Ishikawa (cell line): Measurements from ENCODE around the gene CFAP46.
A peak's percentile ranks its signal among the peaks of the same experiment; 100 is the strongest.

ENCODE experiments used
- CEBPB ChIP-seq: IDR thresholded peaks from 2 replicates; pipeline ENCODE4 v1.6.1; 2012
- CREB1 ChIP-seq: IDR thresholded peaks from 2 replicates; pipeline ENCODE4 v1.6.1; 2012; ENCODE audit warnings: low read depth
- EGR1 ChIP-seq: IDR thresholded peaks from 2 replicates; pipeline ENCODE4 v1.6.1; 2012
- EP300 ChIP-seq: IDR thresholded peaks from 2 replicates; pipeline ENCODE4 v1.6.1; 2012; ENCODE audit warnings: borderline replicate concordance
- FOXM1 ChIP-seq: IDR thresholded peaks from 2 replicates; pipeline ENCODE4 v1.6.1; 2012; ENCODE audit warnings: low read depth, borderline replicate concordance
- MAX ChIP-seq: IDR thresholded peaks from 2 replicates; pipeline ENCODE4 v1.6.1; 2012
- NFIC ChIP-seq: IDR thresholded peaks from 2 replicates; pipeline ENCODE4 v1.6.1; 2012
- RAD21 ChIP-seq: IDR thresholded peaks from 2 replicates; pipeline ENCODE4 v1.6.1; 2012; ENCODE audit warnings: low read depth
- REST ChIP-seq: IDR thresholded peaks from 2 replicates; pipeline ENCODE4 v1.6.1; 2012; ENCODE audit warnings: low read depth, mild to moderate bottlenecking
- TAF1 ChIP-seq: IDR thresholded peaks from 2 replicates; pipeline ENCODE4 v1.6.1; 2012; ENCODE audit warnings: low read depth, mild to moderate bottlenecking
- TCF12 ChIP-seq: IDR thresholded peaks from 2 replicates; pipeline ENCODE4 v1.6.1; 2012; ENCODE audit warnings: low read depth
- TEAD4 ChIP-seq: IDR thresholded peaks from 2 replicates; pipeline ENCODE4 v1.6.1; 2012
- USF1 ChIP-seq: IDR thresholded peaks from 2 replicates; pipeline ENCODE4 v1.6.1; 2012
- YY1 ChIP-seq: IDR thresholded peaks from 2 replicates; pipeline ENCODE4 v1.6.1; 2012; ENCODE audit warnings: low read depth
- ZBTB7A ChIP-seq: IDR thresholded peaks from 2 replicates; pipeline ENCODE4 v1.6.1; 2012; ENCODE audit warnings: low read depth

The CFAP46 gene

GRCh38 chr10:132813560-132814468 is 128.6 kb downstream of the CFAP46 start:
- TF ChIP-seq REST (no peak), YY1 (no peak), NFIC (peak; percentile 20; the same call in 1 of the 2 replicates), TAF1 (no peak), TCF12 (no peak), EP300 (no peak), FOXM1 (no peak), ZBTB7A (0 out of 2 replicates have a peak, but pooled peaks have one; percentile 9), EGR1 (no peak)

GRCh38 chr10:132813001-132813401 is 129.4 kb downstream of the CFAP46 start:
- no peak for TF ChIP-seq FOXM1
- TF ChIP-seq REST, result no peak
- no peak for TF ChIP-seq ZBTB7A
- TF ChIP-seq USF1, result no peak
- TF ChIP-seq CREB1, result no peak
- no peak for TF ChIP-seq YY1
- TF ChIP-seq TCF12, result no peak

GRCh38 chr10:132812520-132812919 is 129.8 kb downstream of the CFAP46 start:
- TF ChIP-seq EGR1 (no peak), REST (no peak), ZBTB7A (no peak)

- TF ChIP-seq EGR1, result no peak
These were observed 130.4 kb downstream of the CFAP46 start for GRCh38 chr10:132811891-132812481.

- TF ChIP-seq CEBPB, result no peak
- TF ChIP-seq ZBTB7A, result no peak
- no peak for TF ChIP-seq NFIC
- no peak for TF ChIP-seq EGR1
- no peak for TF ChIP-seq FOXM1
- no peak for TF ChIP-seq YY1
- no peak for TF ChIP-seq TAF1
- TF ChIP-seq TEAD4, result no peak
- TF ChIP-seq TCF12, result no peak
- TF ChIP-seq MAX, result no peak; the same call in 1 of the 2 replicates
- no peak for TF ChIP-seq USF1
- TF ChIP-seq RAD21, result no peak
- TF ChIP-seq EP300, result no peak
- TF ChIP-seq CREB1, result no peak
- no peak for TF ChIP-seq REST
These were observed 131.3 kb downstream of the CFAP46 start for GRCh38 chr10:132810807-132811700.
